HG02852 (cell line): ENCODE results near the gene RBKS.

Experiments used
- ATAC-seq: cut with Tn5 transposase; IDR thresholded peaks from one replicate; pipeline ENCODE4 v1.9.1; 2021; ENCODE audit warnings: mild to moderate bottlenecking, moderate library complexity; ENCODE audit not compliant: unreplicated experiment

Gene RBKS

GRCh38 chr2:27738349-27739057 is 151.7 kb downstream of the RBKS start:
- no peak for ATAC-seq

GRCh38 chr2:27737676-27738348 is 152.4 kb downstream of the RBKS start:
- no peak for ATAC-seq

DNA sequence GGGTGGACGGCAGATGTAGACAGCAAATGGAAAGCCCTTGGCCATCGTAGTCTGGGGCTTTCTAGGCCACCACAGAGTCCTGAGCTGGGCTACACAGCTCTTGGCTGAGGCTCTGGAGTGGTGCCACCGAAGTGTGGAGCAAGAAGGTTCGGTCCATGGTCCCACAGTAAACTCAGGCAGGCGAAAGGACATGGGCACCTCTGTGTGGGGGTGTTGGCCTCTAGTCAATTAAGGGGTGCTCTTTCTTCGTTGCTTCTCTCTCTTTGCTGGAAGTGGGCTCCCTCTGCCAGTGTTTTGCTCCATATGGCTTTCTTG is 153.3 kb downstream of the RBKS start:
- no peak for ATAC-seq

DNA sequence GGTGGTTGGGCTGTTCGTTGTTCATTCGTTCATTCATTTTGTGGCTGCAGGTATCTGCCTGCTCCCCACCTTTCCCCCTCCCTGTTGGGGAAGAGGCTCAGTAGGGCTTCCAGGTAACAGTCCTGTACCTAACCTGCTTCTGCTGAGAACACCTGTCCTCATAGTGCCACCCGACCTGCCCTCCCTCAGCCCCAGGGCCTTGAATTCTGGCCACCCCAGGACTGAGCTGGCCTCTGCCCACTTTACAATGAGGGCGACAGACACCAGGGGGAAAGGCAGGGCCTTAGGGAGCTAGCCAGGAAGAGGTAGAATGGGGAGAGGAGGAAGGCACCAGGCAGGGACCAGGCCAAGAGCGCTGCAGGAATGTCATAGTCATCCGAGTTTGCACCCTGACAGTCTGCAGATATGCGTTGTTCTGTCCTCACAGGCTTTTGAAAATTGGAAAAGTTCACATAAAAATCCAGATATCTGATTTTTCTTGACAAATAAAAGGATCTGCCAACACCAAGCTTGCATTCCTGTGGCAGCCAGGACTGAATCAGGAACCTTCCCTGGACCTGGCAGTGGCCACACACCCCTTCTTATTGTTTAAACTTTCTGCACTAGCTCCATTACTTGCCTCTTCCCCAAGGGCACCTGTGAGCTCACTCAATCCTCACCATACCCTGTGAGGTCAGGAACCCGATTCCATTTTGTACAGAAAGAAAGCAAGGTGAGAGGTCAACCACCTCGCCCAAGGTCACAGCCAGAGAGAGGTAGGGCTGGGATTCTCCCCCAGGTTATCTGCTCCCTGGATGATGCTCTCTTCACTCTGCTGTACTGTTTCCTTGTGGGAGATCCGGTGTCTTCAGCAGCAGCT is 153.9 kb downstream of the RBKS start:
- no peak for ATAC-seq

- ATAC-seq: no peak
Observed at GRCh38 chr2:27735263-27735904, 154.8 kb downstream of the RBKS start.

DNA sequence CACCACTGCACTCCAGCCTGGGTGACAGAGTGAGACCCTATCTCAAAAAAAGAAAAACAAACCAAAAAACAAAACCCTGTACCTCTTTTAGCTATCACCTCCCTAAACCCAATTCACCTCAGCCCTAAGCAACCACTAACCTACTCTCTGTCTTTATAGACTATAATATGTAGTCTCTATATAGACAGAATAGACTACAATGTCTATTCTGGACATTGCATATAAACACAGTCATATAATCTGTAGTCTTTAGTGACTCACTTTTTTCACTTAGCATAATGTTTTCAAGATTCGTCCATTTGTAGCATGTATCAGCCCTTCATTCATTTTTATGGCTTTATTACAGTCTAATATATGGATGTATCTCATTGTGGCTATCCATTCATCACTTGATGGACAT is 155.9 kb downstream of the RBKS start:
- ATAC-seq: no peak
